PFSK-1 (cell line): ENCODE data around the gene FBN3.

Experiments used
- FOXP2 ChIP-seq: optimal IDR thresholded peaks from 2 replicates; pipeline ENCODE3; 2011; ENCODE audit warnings: borderline replicate concordance, control low read depth, inconsistent platforms; ENCODE audit not compliant: insufficient read depth; ENCODE audit errors: extremely low read length, extremely low read depth
- POLR2AphosphoS5 ChIP-seq: IDR thresholded peaks from 2 replicates; pipeline ENCODE4 v1.6.1; 2012; ENCODE audit warnings: low read depth, mild to moderate bottlenecking, control low read depth, low read length, moderate library complexity
- SIN3A ChIP-seq: IDR thresholded peaks from 2 replicates; pipeline ENCODE4 v1.6.1; 2012; ENCODE audit warnings: mild to moderate bottlenecking, low read length, moderate library complexity, borderline replicate concordance; ENCODE audit not compliant: insufficient read depth
- TAF1 ChIP-seq: IDR thresholded peaks from 2 replicates; pipeline ENCODE4 v1.6.1; 2012; ENCODE audit warnings: low read length, control low read depth, borderline replicate concordance; ENCODE audit not compliant: insufficient read depth
- TF ChIP-seq, protein P1 (sequence below), 2 experiments: IDR thresholded peaks; 2 replicates each; pipeline versions ENCODE4 v1.6.1 to v1.8.0; 2011 to 2012; ENCODE audit warnings: low read depth in 2 of 2, low read length in 2 of 2, control low read depth in 1 of 2, inconsistent platforms in 1 of 2, mild to moderate bottlenecking in 1 of 2, moderate library complexity in 1 of 2; ENCODE audit not compliant: insufficient read depth in 1 of 2

DNA sequence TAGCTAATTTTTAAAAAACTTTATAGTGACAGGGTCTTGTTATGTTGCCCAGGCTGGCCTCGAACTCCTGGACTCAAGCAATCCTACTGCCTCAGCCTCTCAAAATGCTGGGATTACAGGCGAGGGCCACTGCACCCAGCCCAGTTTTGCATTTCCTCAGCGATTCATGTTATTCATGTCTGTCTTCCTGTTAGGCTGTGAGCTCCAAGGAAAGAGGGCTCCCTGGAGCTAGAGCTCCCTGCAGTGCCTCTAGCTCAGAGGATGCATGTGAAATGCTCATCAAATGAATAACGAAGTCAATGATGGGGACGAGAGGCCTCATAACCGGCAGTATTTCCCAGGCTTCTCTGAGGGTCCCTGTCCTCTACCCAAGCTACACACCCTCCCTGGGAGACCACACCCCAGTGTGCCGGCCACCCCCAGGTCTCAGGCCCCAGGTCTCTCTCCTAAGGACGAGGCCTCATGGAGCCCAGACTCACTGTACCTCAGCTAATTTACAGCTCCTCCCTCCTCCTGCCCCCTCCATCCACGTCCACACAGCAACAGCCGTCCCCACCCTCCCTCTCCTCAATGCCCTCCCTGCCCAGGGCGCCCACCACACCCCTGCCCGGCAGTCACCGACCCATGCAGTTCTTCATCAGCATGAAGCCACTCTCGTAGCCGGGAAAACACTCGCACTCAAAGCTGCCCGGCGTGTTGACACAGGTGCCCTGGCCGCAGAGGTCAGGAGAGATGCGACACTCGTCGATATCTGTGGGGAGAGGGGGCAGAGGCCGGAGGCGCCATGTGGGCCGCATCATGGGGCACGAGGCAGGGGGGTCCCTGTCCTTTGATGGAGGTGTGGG lies 28.5 kb downstream of the FBN3 start:
- no peak for TF ChIP-seq POLR2AphosphoS5
- TF ChIP-seq TAF1: no peak
- TF ChIP-seq, protein P1, sequence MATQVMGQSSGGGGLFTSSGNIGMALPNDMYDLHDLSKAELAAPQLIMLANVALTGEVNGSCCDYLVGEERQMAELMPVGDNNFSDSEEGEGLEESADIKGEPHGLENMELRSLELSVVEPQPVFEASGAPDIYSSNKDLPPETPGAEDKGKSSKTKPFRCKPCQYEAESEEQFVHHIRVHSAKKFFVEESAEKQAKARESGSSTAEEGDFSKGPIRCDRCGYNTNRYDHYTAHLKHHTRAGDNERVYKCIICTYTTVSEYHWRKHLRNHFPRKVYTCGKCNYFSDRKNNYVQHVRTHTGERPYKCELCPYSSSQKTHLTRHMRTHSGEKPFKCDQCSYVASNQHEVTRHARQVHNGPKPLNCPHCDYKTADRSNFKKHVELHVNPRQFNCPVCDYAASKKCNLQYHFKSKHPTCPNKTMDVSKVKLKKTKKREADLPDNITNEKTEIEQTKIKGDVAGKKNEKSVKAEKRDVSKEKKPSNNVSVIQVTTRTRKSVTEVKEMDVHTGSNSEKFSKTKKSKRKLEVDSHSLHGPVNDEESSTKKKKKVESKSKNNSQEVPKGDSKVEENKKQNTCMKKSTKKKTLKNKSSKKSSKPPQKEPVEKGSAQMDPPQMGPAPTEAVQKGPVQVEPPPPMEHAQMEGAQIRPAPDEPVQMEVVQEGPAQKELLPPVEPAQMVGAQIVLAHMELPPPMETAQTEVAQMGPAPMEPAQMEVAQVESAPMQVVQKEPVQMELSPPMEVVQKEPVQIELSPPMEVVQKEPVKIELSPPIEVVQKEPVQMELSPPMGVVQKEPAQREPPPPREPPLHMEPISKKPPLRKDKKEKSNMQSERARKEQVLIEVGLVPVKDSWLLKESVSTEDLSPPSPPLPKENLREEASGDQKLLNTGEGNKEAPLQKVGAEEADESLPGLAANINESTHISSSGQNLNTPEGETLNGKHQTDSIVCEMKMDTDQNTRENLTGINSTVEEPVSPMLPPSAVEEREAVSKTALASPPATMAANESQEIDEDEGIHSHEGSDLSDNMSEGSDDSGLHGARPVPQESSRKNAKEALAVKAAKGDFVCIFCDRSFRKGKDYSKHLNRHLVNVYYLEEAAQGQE (IDR thresholded peaks at IDR 0.05; ENCODE audit: insufficient read depth in 1 of 2, low read depth in 2 of 2, low read length in 2 of 2): no peak
- no peak for TF ChIP-seq SIN3A
- no peak for TF ChIP-seq FOXP2
